GM21515 (cell line): ENCODE results near the gene ZNF10.

Experiments used
- ATAC-seq: cut with Tn5 transposase; IDR thresholded peaks from one replicate; pipeline ENCODE4 v1.9.1; 2021; ENCODE audit not compliant: unreplicated experiment

ZNF10 gene

GRCh38 chr12:133130038-133130807, at the start of gene ZNF10, which contains the start of gene ZNF891:
Gene ZNF10 (plus strand): TSS chr12:133130627. CDS start chr12:133144493, 13,866 bp downstream.
Gene ZNF891 (minus strand): TSS chr12:133130274. CDS start chr12:133121918, 8,356 bp downstream.
- peak; percentile 95 for ATAC-seq

DNA sequence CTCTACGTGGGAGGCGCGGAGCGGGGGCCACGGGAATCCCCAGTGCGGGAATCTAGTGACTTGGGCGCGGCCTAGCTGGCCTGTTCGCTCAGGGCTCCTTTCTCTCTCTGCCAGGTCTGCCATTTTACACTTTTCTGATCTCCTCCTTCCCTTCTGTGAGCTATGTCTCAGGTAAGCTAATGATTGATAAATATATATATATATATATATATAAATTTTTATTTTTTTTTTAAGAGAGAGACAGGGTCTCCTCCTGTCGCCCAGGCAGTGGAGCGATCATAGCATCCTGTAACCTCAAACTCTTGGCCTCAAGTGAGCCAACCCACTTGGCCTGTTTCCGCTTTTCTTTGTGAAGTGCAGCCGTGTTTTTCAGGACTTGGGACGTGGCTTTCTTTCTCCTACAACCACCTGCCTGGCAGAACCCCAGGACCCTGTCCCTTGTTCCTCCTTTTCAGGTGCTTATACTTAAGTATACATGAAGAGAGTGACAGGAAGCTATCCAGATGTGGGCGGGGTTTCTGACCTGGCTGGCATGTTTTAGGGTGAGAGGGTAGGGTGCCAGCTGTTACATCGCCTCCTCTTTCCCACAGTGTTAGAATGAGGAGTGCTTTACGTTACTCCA, 49.2 kb upstream of the ZNF10 start:
- no peak for ATAC-seq

GRCh38 chr12:133083345-133083744, 47.1 kb upstream of the ZNF10 start:
- ATAC-seq: no peak

GRCh38 chr12:133105620-133106019, 24.8 kb upstream of the ZNF10 start:
- no peak for ATAC-seq

- ATAC-seq: no peak
Observed at GRCh38 chr12:133106253-133106652, 24.2 kb upstream of the ZNF10 start.

- no peak for ATAC-seq
Observed at GRCh38 chr12:133107121-133107520, 23.3 kb upstream of the ZNF10 start.

DNA sequence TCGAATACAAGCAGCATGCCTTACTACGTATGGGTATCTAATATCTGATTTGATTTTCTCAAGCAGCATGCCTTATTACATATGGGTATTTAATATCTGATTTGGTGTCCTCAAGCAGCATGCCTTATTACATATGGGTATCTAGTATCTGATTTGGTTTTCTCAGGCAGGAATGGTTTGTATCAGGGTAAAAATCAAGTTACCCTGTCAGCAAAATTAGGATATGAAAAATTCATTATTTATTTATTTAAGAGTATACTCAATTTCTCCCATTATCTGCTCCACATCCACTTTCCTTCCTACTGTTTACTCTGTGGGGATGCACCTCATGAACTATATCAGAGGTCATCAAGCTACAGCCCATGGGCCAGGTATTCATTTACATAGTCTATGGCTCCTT, 22.3 kb upstream of the ZNF10 start:
- no peak for ATAC-seq

DNA sequence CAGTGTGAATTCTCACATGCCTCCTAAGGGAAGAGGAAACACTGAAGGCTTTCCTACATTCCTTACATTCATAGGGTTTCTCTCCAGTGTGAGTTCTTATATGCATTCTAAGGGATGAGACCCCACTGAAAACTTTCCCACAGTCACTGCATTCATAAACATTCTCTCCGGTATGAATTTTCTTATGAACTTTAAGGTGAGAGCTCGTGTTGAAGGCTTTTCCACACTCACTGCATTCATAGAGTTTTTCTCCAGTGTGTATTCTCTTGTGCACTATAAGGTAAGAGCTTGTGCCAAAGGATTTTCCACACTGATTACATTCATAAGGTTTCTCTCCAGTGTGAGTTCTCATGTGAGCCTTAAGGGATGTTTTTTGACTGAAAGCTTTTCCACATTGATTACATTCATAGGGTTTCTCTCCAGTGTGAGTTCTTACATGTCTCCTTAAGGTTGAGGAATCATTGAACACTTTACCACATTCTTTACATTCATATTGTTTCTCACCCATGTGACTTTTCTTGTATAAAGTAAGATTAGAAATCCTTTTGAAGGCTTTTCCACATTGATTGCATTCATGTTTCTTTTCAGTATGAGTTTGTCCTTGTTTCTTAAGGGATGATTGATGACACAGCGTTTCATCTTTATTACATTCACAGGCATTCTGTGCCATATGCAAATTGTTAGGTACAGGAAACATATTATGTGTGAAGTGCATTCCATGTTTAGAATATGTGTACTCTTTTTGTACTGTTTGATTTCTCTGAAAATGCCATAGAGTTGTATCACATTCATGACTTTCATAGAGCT, 9.8 kb upstream of the ZNF10 start:
- ATAC-seq: no peak

- no peak for ATAC-seq
Observed at GRCh38 chr12:133124674-133125073, 5.8 kb upstream of the ZNF10 start.

DNA sequence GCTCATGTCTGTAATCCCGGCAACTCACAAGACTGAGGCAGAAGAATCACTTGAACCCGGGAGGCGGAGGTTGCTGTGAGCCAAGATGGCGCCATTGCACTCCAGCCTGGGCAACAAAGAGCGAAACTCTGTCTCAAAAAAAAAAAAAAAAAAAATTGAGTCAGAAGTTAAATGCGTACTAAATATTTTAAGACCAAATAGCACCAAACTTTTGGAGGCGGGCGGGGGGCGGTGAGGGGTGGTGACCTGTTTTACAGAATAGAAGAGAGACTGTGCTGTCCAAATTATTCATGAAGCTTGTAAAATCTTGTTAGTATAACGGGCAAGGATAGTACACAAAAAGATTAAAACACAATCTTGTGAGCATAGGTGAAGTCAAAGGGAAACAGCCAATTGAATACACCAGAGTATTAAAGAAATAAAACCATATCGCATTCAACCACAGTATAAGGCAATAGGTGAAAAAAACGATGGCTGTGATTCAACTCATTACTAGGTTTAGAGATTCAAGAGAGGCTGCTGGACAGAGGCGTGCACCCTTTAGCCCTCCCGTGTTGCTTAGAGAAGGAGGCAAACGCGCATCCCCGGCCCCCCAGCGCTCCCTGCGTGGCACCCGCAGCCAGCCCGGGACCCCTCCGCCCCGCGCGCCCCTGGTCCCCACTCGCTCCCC, 924 bp upstream of the ZNF10 start:
- ATAC-seq: no peak

DNA sequence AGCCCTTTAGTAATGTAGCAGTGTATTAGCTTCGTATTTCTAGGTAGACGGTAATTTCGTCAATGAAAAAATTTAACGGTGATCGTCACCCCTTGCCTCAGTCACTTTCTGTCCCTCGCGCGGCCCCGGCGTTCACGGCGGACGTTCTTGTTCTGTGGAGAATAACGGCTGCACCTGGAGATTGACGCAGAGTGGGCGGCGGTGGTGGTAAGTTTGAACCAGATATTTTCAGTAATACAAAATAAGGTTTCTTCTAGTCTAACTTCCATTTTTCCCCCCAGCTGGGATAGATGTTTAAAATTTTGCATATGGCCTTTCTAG, 341 bp downstream of the ZNF10 start:
- no peak for ATAC-seq

- no peak for ATAC-seq
Observed at GRCh38 chr12:133135747-133136146, 5.3 kb downstream of the ZNF10 start.

- ATAC-seq: no peak
Observed at GRCh38 chr12:133145981-133146380, 15.6 kb downstream of the ZNF10 start.

DNA sequence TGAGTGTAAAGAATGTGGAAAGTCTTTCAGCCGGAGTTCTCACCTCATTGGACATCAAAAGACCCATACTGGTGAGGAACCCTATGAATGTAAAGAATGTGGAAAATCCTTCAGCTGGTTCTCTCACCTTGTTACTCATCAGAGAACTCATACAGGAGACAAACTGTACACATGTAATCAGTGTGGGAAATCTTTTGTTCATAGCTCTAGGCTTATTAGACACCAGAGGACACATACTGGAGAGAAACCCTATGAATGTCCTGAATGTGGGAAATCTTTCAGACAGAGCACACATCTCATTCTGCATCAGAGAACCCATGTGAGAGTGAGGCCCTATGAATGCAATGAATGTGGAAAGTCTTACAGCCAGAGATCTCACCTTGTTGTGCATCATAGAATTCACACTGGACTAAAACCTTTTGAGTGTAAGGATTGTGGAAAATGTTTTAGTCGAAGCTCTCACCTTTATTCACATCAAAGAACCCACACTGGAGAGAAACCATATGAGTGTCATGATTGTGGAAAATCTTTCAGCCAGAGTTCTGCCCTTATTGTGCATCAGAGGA, 25.8 kb downstream of the ZNF10 start:
- ATAC-seq: no peak

GRCh38 chr12:133165776-133166175, 35.3 kb downstream of the ZNF10 start:
- no peak for ATAC-seq

DNA sequence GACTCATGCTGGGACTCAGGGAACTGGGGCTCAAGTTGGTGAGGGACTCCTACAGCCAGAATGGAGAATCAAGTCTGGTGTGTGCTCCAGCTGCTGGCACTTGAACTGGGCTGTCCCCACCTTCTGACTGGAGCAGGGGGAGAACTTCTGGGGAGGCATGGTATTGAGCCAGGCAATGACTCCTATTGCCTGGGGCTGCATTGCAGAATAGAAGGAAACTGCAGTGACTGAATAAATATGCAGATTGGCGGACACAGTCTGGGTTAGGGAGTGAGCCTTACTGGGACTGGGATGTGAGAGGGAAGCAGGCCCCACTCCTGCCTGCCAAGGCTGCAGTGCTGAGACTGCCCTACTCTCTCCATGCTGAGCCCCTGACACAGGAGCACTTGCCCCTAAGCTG, 42.1 kb downstream of the ZNF10 start:
- no peak for ATAC-seq

GRCh38 chr12:133174901-133175300, 44.5 kb downstream of the ZNF10 start:
- no peak for ATAC-seq

DNA sequence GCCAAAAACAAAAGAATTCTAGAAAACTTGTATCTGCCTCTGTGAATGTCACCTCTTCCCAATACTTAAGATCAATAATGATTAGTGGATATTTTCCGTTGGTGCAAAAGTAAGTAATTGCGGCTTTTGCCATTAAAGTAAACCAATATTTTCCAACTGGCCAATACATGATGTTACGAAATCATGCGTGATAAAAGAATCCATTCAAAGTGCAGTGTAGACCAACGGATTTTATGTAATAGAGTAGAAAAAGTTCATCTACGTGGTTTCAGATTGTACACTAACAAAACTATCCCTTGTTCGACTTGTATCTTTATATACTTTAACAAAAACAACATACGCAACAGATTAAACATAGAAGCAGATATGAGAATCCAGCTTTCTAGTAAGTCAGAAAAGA, 50.2 kb downstream of the ZNF10 start:
- no peak for ATAC-seq

GRCh38 chr12:133181238-133181959, 51.0 kb downstream of the ZNF10 start, which contains the start of gene ZNF268:
Gene ZNF268 (plus strand): TSS chr12:133181495. CDS start chr12:133181998, 503 bp downstream.
- peak; percentile 93 for ATAC-seq

- no peak for ATAC-seq
Observed at GRCh38 chr12:133190176-133190575, 59.7 kb downstream of the ZNF10 start.
